ENCODE measurements around the gene CASTOR1.

DNA sequence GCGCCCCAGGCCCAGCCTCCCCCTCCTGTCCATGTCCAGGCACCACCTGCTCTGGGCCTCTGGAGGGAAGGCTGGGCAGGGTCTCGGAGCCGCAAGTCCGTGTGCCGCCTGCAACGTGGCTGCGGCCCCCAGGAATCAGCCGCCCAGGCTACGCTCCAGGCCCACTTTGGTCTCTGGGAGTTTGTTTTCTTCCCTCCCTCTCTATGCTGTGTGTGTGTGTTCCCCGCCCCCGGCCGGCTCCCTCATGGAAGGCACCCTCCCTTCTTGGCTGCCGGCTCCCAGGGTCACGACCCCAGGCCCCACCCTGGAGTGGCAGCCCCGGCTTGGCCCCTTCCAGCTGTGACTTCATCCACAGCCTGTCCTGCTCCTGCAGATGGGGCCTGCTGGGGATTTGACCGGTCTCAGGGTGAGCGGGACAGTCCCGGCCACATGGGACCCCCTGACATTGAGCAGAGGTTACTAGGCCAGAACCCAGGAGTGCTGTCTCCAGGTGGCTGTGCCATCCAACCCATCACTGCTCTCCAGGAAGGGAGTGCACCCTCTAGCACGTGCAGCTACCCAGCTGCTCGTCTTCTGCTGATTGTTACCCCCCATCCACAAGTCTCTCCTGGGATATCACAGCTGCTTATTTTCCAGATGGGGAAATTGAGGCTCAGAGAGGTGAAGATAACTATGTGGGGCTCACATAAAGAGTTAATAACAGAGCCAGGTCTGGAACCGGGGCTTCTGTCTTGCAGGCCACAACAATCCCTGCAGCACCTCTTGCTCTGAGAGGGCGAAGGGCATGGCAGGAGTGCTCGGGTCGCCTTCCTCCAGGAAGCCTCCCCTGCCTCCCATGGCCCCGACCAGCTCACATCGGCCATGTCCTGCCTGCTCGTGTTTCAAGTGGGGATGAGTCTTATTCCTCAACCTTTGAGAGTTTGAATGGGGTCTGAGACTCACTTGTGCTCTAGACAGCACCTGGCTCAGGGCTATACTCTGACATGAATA, 40.0 kb downstream of the CASTOR1 start:
- TF ChIP-seq EZH2phosphoT487 (conservative IDR thresholded peaks at IDR 0.05; ENCODE audit: low read length) = no peak
- TF ChIP-seq, protein P1, sequence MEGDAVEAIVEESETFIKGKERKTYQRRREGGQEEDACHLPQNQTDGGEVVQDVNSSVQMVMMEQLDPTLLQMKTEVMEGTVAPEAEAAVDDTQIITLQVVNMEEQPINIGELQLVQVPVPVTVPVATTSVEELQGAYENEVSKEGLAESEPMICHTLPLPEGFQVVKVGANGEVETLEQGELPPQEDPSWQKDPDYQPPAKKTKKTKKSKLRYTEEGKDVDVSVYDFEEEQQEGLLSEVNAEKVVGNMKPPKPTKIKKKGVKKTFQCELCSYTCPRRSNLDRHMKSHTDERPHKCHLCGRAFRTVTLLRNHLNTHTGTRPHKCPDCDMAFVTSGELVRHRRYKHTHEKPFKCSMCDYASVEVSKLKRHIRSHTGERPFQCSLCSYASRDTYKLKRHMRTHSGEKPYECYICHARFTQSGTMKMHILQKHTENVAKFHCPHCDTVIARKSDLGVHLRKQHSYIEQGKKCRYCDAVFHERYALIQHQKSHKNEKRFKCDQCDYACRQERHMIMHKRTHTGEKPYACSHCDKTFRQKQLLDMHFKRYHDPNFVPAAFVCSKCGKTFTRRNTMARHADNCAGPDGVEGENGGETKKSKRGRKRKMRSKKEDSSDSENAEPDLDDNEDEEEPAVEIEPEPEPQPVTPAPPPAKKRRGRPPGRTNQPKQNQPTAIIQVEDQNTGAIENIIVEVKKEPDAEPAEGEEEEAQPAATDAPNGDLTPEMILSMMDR (IDR thresholded peaks at IDR 0.05; ENCODE audit: insufficient read depth, low read length, poor library complexity, severe bottlenecking) = no peak

All from SU-DHL-6 (cell line).